ENCODE results near the gene CRYGN. TPM values are rescaled to one million over a fixed set of nuclear protein-coding genes. Genes with fewer than 3 reads are reported as not detected.

CRYGN gene
- total and polyA plus RNA-seq, 5 donors from 2014 or later, result 0.30 to 0.39 (median 0.38) TPM; not detected in 1

GRCh38 chr7:151482883-151483710 is 43.2 kb upstream of the CRYGN start:
- peaks cover 41% of the 10 kb centered on the region for H3K36me3 Mint-ChIP-seq
- ATAC-seq (ENCODE audit: low read depth in 2 of 2) (no peak), DNase-seq (no peak)
- H3K4me1 Mint-ChIP-seq, result peaks cover 21 to 43% (median 33%) of the 10 kb centered on the region in 4 donors
- H3K9me3 ChIP-seq (ENCODE audit: control insufficient read depth in 2 of 2, low read length in 2 of 2), result no peaks in the 10 kb centered on the region
- no peaks in the 10 kb centered on the region for H3K27me3 ChIP-seq (ENCODE audit: control insufficient read depth, insufficient read depth, low read length)
- H3K27me3 Mint-ChIP-seq, result no peaks in the 10 kb centered on the region
- H3K4me1 ChIP-seq (ENCODE audit: control insufficient read depth, insufficient read depth, low read length, poor library complexity, severe bottlenecking), result peaks cover 8% of the 10 kb centered on the region
- no peak overlapping the region for H3K4me3 Mint-ChIP-seq
- peaks cover 55% of the 10 kb centered on the region for H3K36me3 ChIP-seq (ENCODE audit: control insufficient read depth, insufficient read depth, low read length)
- H3K27ac ChIP-seq (ENCODE audit: insufficient read depth, low read length, poor library complexity, severe bottlenecking), result no peak overlapping the region
- H3K27ac Mint-ChIP-seq, result peak overlapping the region; percentile 0 to 63 (median 11)
- H3K4me3 ChIP-seq (ENCODE audit: low read depth, low read length), result no peak overlapping the region
- no peaks in the 10 kb centered on the region for H3K9me3 Mint-ChIP-seq

GRCh38 chr7:151481650-151482505 is 41.9 kb upstream of the CRYGN start:
- ATAC-seq (ENCODE audit: low read depth in 2 of 2) (no peak), DNase-seq (no peak)
- H3K36me3 ChIP-seq (ENCODE audit: control insufficient read depth, insufficient read depth, low read length), result peaks cover 43% of the 10 kb centered on the region
- H3K9me3 ChIP-seq (ENCODE audit: control insufficient read depth in 2 of 2, low read length in 2 of 2), result no peaks in the 10 kb centered on the region
- no peaks in the 10 kb centered on the region for H3K27me3 ChIP-seq (ENCODE audit: control insufficient read depth, insufficient read depth, low read length)
- peaks cover 8% of the 10 kb centered on the region for H3K4me1 ChIP-seq (ENCODE audit: control insufficient read depth, insufficient read depth, low read length, poor library complexity, severe bottlenecking)
- Mint-ChIP-seq H3K27ac (peak overlapping the region; percentile 9 to 52 (median 17)), H3K27me3 (no peaks in the 10 kb centered on the region), H3K4me1 (peaks cover 27 to 50% (median 39%) of the 10 kb centered on the region in 4 donors), H3K36me3 (peaks cover 42% of the 10 kb centered on the region), H3K4me3 (peak overlapping the region in 1 of 4 donors; percentile 56), H3K9me3 (no peaks in the 10 kb centered on the region)
- peak overlapping the region; percentile 7 for H3K27ac ChIP-seq (ENCODE audit: insufficient read depth, low read length, poor library complexity, severe bottlenecking)
- H3K4me3 ChIP-seq (ENCODE audit: low read depth, low read length), result no peak overlapping the region

GRCh38 chr7:151477867-151478266 is 37.9 kb upstream of the CRYGN start:
- Histone ChIP-seq H3K36me3 (ENCODE audit: control insufficient read depth, insufficient read depth, low read length) (peaks cover 16% of the 10 kb centered on the region), H3K9me3 (ENCODE audit: control insufficient read depth in 2 of 2, low read length in 2 of 2) (no peaks in the 10 kb centered on the region), H3K27me3 (ENCODE audit: control insufficient read depth, insufficient read depth, low read length) (no peaks in the 10 kb centered on the region), H3K4me1 (ENCODE audit: control insufficient read depth, insufficient read depth, low read length, poor library complexity, severe bottlenecking) (peaks cover 14% of the 10 kb centered on the region), H3K4me3 (ENCODE audit: low read depth, low read length) (no peak overlapping the region), H3K27ac (ENCODE audit: insufficient read depth, low read length, poor library complexity, severe bottlenecking) (no peak overlapping the region)
- no peak overlapping the region for H3K4me3 Mint-ChIP-seq
- no peak overlapping the region for H3K27ac Mint-ChIP-seq
- H3K9me3 Mint-ChIP-seq, result no peaks in the 10 kb centered on the region
- DNase-seq, result no peak
- H3K4me1 Mint-ChIP-seq, result peaks cover 33 to 59% (median 40%) of the 10 kb centered on the region in 4 donors
- ATAC-seq (ENCODE audit: low read depth in 2 of 2), result no peak
- H3K36me3 Mint-ChIP-seq, result peaks cover 37% of the 10 kb centered on the region
- H3K27me3 Mint-ChIP-seq, result no peaks in the 10 kb centered on the region

- DNase-seq (no peak), ATAC-seq (ENCODE audit: low read depth in 2 of 2) (no peak)
- Histone ChIP-seq H3K9me3 (ENCODE audit: control insufficient read depth in 2 of 2, low read length in 2 of 2) (no peaks in the 10 kb centered on the region), H3K27me3 (ENCODE audit: control insufficient read depth, insufficient read depth, low read length) (no peaks in the 10 kb centered on the region), H3K4me3 (ENCODE audit: low read depth, low read length) (no peak overlapping the region), H3K27ac (ENCODE audit: insufficient read depth, low read length, poor library complexity, severe bottlenecking) (no peak overlapping the region), H3K4me1 (ENCODE audit: control insufficient read depth, insufficient read depth, low read length, poor library complexity, severe bottlenecking) (peaks cover 18% of the 10 kb centered on the region), H3K36me3 (ENCODE audit: control insufficient read depth, insufficient read depth, low read length) (peaks cover 38% of the 10 kb centered on the region)
- Mint-ChIP-seq H3K27me3 (no peaks in the 10 kb centered on the region), H3K9me3 (peaks cover 0 to under 1% (median 0%) of the 10 kb centered on the region in 7 donors), H3K36me3 (peaks cover 50% of the 10 kb centered on the region), H3K27ac (peak overlapping the region in 2 of 3 donors; percentile 22 to 85), H3K4me1 (peaks cover 24 to 68% (median 57%) of the 10 kb centered on the region in 4 donors), H3K4me3 (peak overlapping the region in 2 of 4 donors; percentile 39 to 61)
These were observed 32.9 kb upstream of the CRYGN start for GRCh38 chr7:151472644-151473380.

- Histone ChIP-seq H3K4me3 (ENCODE audit: low read depth, low read length) (no peak overlapping the region), H3K27ac (ENCODE audit: insufficient read depth, low read length, poor library complexity, severe bottlenecking) (no peak overlapping the region), H3K9me3 (ENCODE audit: control insufficient read depth in 2 of 2, low read length in 2 of 2) (no peaks in the 10 kb centered on the region), H3K36me3 (ENCODE audit: control insufficient read depth, insufficient read depth, low read length) (peaks cover 53% of the 10 kb centered on the region), H3K27me3 (ENCODE audit: control insufficient read depth, insufficient read depth, low read length) (no peaks in the 10 kb centered on the region), H3K4me1 (ENCODE audit: control insufficient read depth, insufficient read depth, low read length, poor library complexity, severe bottlenecking) (peaks cover 18% of the 10 kb centered on the region)
- Mint-ChIP-seq H3K27ac (peak overlapping the region in 1 of 3 donors; percentile 11), H3K4me1 (peaks cover 15 to 51% (median 47%) of the 10 kb centered on the region in 4 donors), H3K27me3 (no peaks in the 10 kb centered on the region), H3K36me3 (peaks cover 50% of the 10 kb centered on the region), H3K4me3 (no peak overlapping the region), H3K9me3 (peaks cover 0 to 3% (median 0%) of the 10 kb centered on the region in 7 donors)
- ATAC-seq (ENCODE audit: low read depth in 2 of 2) (no peak), DNase-seq (no peak)
These were observed 30.8 kb upstream of the CRYGN start for GRCh38 chr7:151470711-151471110.

GRCh38 chr7:151469281-151469680 is 29.3 kb upstream of the CRYGN start:
- no peak overlapping the region for H3K27ac ChIP-seq (ENCODE audit: insufficient read depth, low read length, poor library complexity, severe bottlenecking)
- Mint-ChIP-seq H3K27ac (peak overlapping the region in 2 of 3 donors; percentile 1 to 8), H3K4me1 (peaks cover 15 to 49% (median 44%) of the 10 kb centered on the region in 4 donors), H3K36me3 (peaks cover 57% of the 10 kb centered on the region), H3K4me3 (no peak overlapping the region), H3K27me3 (no peaks in the 10 kb centered on the region), H3K9me3 (peaks cover 0 to 5% (median 0%) of the 10 kb centered on the region in 7 donors)
- ATAC-seq (ENCODE audit: low read depth in 2 of 2) (no peak), DNase-seq (no peak)
- no peaks in the 10 kb centered on the region for H3K27me3 ChIP-seq (ENCODE audit: control insufficient read depth, insufficient read depth, low read length)
- H3K4me1 ChIP-seq (ENCODE audit: control insufficient read depth, insufficient read depth, low read length, poor library complexity, severe bottlenecking), result peaks cover 18% of the 10 kb centered on the region
- H3K36me3 ChIP-seq (ENCODE audit: control insufficient read depth, insufficient read depth, low read length), result peaks cover 65% of the 10 kb centered on the region
- H3K4me3 ChIP-seq (ENCODE audit: low read depth, low read length), result no peak overlapping the region
- no peaks in the 10 kb centered on the region for H3K9me3 ChIP-seq (ENCODE audit: control insufficient read depth in 2 of 2, low read length in 2 of 2)

Measured in CD4-positive, CD25-positive, alpha-beta regulatory T cell (primary cell).